Breast epithelium (tissue), 3 donors: ENCODE data around the gene CCDC127.

Source experiments
- CTCF ChIP-seq, 3 donors: fragments of 450-650 bp; IDR thresholded peaks; one replicate each; pipeline ENCODE4 v1.5.1; 2016 to 2017; ENCODE audit warnings: antibody characterized with exemption in 3 of 3, mild to moderate bottlenecking in 3 of 3, moderate library complexity in 3 of 3
- POLR2A ChIP-seq: fragments of 450-650 bp; IDR thresholded peaks from one replicate; pipeline ENCODE4 v1.6.1; 2016; ENCODE audit warnings: antibody characterized with exemption, mild to moderate bottlenecking, moderate library complexity
- POLR2AphosphoS5 ChIP-seq, 3 donors: sonication (generic); formaldehyde crosslinking; IDR thresholded peaks; one replicate each; pipeline ENCODE4 v1.6.1; 2017; ENCODE audit warnings: antibody characterized with exemption in 3 of 3

GRCh38 chr5:185095-186070 lies 32.6 kb downstream of the CCDC127 start:
- TF ChIP-seq CTCF (IDR thresholded peaks at IDR 0.05) (no peak), POLR2AphosphoS5 (IDR thresholded peaks at IDR 0.05) (no peak), POLR2A (no peak)
